GM20000 (cell line): ENCODE measurements around the gene SH3TC2.

Experiments
- DNase-seq: peaks from one replicate; pipeline ENCODE4 v3.0.0; 2012; ENCODE audit warnings: low spot score
- CTCF ChIP-seq: IDR thresholded peaks from 2 replicates; pipeline ENCODE4 v1.5.1; 2012; ENCODE audit warnings: mild to moderate bottlenecking, control low read depth; ENCODE audit errors: extremely low read depth, missing control alignments

SH3TC2 gene

GRCh38 chr5:149047462-149047861 lies 15.4 kb downstream of the SH3TC2 start:
- no peak for DNase-seq
- no peak for TF ChIP-seq CTCF

- no peak for DNase-seq
- no peak for TF ChIP-seq CTCF
Measured at GRCh38 chr5:149046196-149046829, 16.5 kb downstream of the SH3TC2 start.

- TF ChIP-seq CTCF = no peak
- no peak for DNase-seq
Measured at GRCh38 chr5:149045089-149045460, 17.8 kb downstream of the SH3TC2 start.

- no peak for DNase-seq
- TF ChIP-seq CTCF = no peak
Measured at GRCh38 chr5:149044453-149045088, 18.3 kb downstream of the SH3TC2 start.

- DNase-seq = no peak
- TF ChIP-seq CTCF = no peak
Measured at GRCh38 chr5:149043641-149044040, 19.2 kb downstream of the SH3TC2 start.

GRCh38 chr5:149042865-149043264 lies 20.0 kb downstream of the SH3TC2 start:
- TF ChIP-seq CTCF = no peak
- DNase-seq = no peak

GRCh38 chr5:149041242-149041641 lies 21.6 kb downstream of the SH3TC2 start:
- DNase-seq = no peak
- TF ChIP-seq CTCF = no peak
